IMR-90 (cell line): ENCODE results near the gene BARX1. TPM values are rescaled to one million over a fixed set of nuclear protein-coding genes. Genes with fewer than 3 reads are reported as not detected.

Experiments
- ATAC-seq: fragments of 200-7000 bp; cut with Tn5 transposase; 2 replicates; pipeline ENCODE4 v1.9.1; 2020; ENCODE audit warnings: low read depth, mild to moderate bottlenecking, moderate library complexity
- BruUV-seq: library from RNA; stranded (reverse); fragments of 400-500 nt; replicated peaks from 2 replicates; lab custom pipeline; 2021; lab: Mats Ljungman, UMichigan
- CTCF ChIA-PET: fragments of 300-600 bp; formaldehyde crosslinking; extraction: SDS; loops from one replicate; lab custom pipeline; 2021; ENCODE audit warnings: antibody characterized with exemption; lab: Yijun Ruan, JAX
- POLR2A ChIA-PET: fragments of 300-600 bp; sonication (Branson Sonifier 250); formaldehyde crosslinking; loops from one replicate; lab custom pipeline; 2022; ENCODE audit warnings: antibody characterized with exemption; ENCODE audit not compliant: unreplicated experiment; lab: Charles Lee
- DNase-seq: peaks from one replicate; pipeline ENCODE4 v3.0.0; 2013
- H2AFZ ChIP-seq: replicated peaks from 2 replicates; pipeline ENCODE3; 2013; ENCODE audit warnings: low read length, mild to moderate bottlenecking; ENCODE audit not compliant: poor library complexity
- H2AK5ac ChIP-seq: 2 replicates; pipeline ENCODE4 v1.6.1; 2013; ENCODE audit warnings: low read depth, low read length, inconsistent platforms
- H2AK9ac ChIP-seq: replicated peaks from 2 replicates; pipeline ENCODE3; 2013; ENCODE audit warnings: mild to moderate bottlenecking, low read depth, low read length, moderate library complexity; ENCODE audit not compliant: poor library complexity
- H2BK120ac ChIP-seq: 2 replicates; pipeline ENCODE4 v1.6.1; 2013; ENCODE audit warnings: low read depth, low read length, inconsistent platforms
- H2BK15ac ChIP-seq: 3 replicates; pipeline ENCODE4 v1.6.1; 2013; ENCODE audit warnings: low read depth, low read length, inconsistent platforms
- H2BK20ac ChIP-seq: 2 replicates; pipeline ENCODE4 v1.6.1; 2013; ENCODE audit warnings: low read depth, mild to moderate bottlenecking, inconsistent platforms, low read length, moderate library complexity
- H2BK5ac ChIP-seq: 2 replicates; pipeline ENCODE4 v1.6.1; 2013; ENCODE audit warnings: mild to moderate bottlenecking, low read depth, low read length, inconsistent platforms; ENCODE audit not compliant: poor library complexity, severe bottlenecking
- H3K14ac ChIP-seq: replicated peaks from 2 replicates; pipeline ENCODE4 v1.6.1; 2013; ENCODE audit warnings: low read depth, low read length, inconsistent platforms
- H3K18ac ChIP-seq: 2 replicates; pipeline ENCODE4 v1.6.1; 2013; ENCODE audit warnings: low read depth, low read length, control low read depth
- H3K23ac ChIP-seq: 2 replicates; pipeline ENCODE4 v1.6.1; 2013; ENCODE audit warnings: low read depth, low read length, inconsistent platforms
- H3K27ac ChIP-seq: 2 replicates; pipeline ENCODE4 v1.5.1; 2013; ENCODE audit warnings: mild to moderate bottlenecking, control low read depth, low read length; ENCODE audit not compliant: insufficient read depth
- H3K27me3 ChIP-seq: 2 replicates; pipeline ENCODE4 v1.6.1; 2013; ENCODE audit warnings: low read length; ENCODE audit not compliant: control insufficient read depth, insufficient read depth
- H3K36me3 ChIP-seq: 2 replicates; pipeline ENCODE4 v1.6.1; 2013; ENCODE audit warnings: low read length, mixed read lengths; ENCODE audit not compliant: control insufficient read depth, insufficient read depth
- H3K4ac ChIP-seq: 2 replicates; pipeline ENCODE4 v1.6.1; 2013; ENCODE audit warnings: low read depth, low read length, inconsistent platforms
- H3K4me1 ChIP-seq: 2 replicates; pipeline ENCODE4 v1.6.1; 2013; ENCODE audit warnings: low read length, mixed read lengths; ENCODE audit not compliant: control insufficient read depth, insufficient read depth
- H3K4me2 ChIP-seq: 2 replicates; pipeline ENCODE4 v1.6.1; 2013; ENCODE audit warnings: low read depth, mild to moderate bottlenecking, control low read depth, low read length, moderate library complexity
- H3K4me3 ChIP-seq: 2 replicates; pipeline ENCODE4 v1.5.1; 2013; ENCODE audit warnings: low read depth, mild to moderate bottlenecking, control low read depth, low read length, moderate library complexity; ENCODE audit not compliant: insufficient read depth
- H3K56ac ChIP-seq: 2 replicates; pipeline ENCODE4 v1.6.1; 2013; ENCODE audit warnings: low read length, inconsistent platforms; ENCODE audit not compliant: insufficient read depth; ENCODE audit errors: extremely low read depth
- H3K79me1 ChIP-seq, 2 experiments: 2 replicates each; pipeline ENCODE4 v1.6.1; 2013; ENCODE audit warnings: low read length in 2 of 2, inconsistent platforms in 1 of 2, low read depth in 1 of 2
- H3K9ac ChIP-seq: 2 replicates; pipeline ENCODE4 v1.6.1; 2013; ENCODE audit warnings: low read depth, low read length, control low read depth
- H3K9me1 ChIP-seq: 2 replicates; pipeline ENCODE4 v1.6.1; 2013; ENCODE audit warnings: low read length, inconsistent platforms; ENCODE audit not compliant: insufficient read depth
- H3K9me3 ChIP-seq: 2 replicates; pipeline ENCODE4 v1.6.1; 2013; ENCODE audit warnings: low read length; ENCODE audit not compliant: control insufficient read depth, insufficient read depth
- H4K20me1 ChIP-seq: 2 replicates; pipeline ENCODE4 v1.6.1; 2013; ENCODE audit warnings: low read length, inconsistent platforms; ENCODE audit not compliant: insufficient read depth
- H4K5ac ChIP-seq: 2 replicates; pipeline ENCODE4 v1.6.1; 2013; ENCODE audit warnings: mild to moderate bottlenecking, low read depth, low read length, control low read depth
- H4K8ac ChIP-seq, 2 experiments: 2 replicates each; pipeline ENCODE4 v1.6.1; 2013; ENCODE audit warnings: low read depth in 2 of 2, low read length in 2 of 2, control low read depth in 1 of 2, inconsistent platforms in 1 of 2
- H4K91ac ChIP-seq: 2 replicates; pipeline ENCODE4 v1.6.1; 2013; ENCODE audit warnings: low read depth, low read length, inconsistent platforms; ENCODE audit not compliant: insufficient read depth
- BHLHE40 ChIP-seq: fragments of 150-350 bp; IDR thresholded peaks from 2 replicates; pipeline ENCODE4 v1.6.1; 2016; ENCODE audit warnings: mild to moderate bottlenecking, low read depth, low read length
- CEBPB ChIP-seq: IDR thresholded peaks from 2 replicates; pipeline ENCODE4 v1.6.1; 2012; ENCODE audit warnings: low read depth, low read length, improper control_type of control experiment
- CHD1 ChIP-seq: IDR thresholded peaks from 2 replicates; pipeline ENCODE4 v1.6.1; 2012; ENCODE audit warnings: low read depth, low read length, improper control_type of control experiment
- FOS ChIP-seq: fragments of 150-350 bp; IDR thresholded peaks from 2 replicates; pipeline ENCODE4 v1.6.1; 2016; ENCODE audit warnings: low read depth, low read length
- MAFK ChIP-seq: IDR thresholded peaks from 2 replicates; pipeline ENCODE4 v1.6.1; 2012; ENCODE audit warnings: low read depth, low read length, improper control_type of control experiment
- MXI1 ChIP-seq: IDR thresholded peaks from 2 replicates; pipeline ENCODE4 v1.6.1; 2012; ENCODE audit warnings: low read depth, mild to moderate bottlenecking, low read length, moderate library complexity, borderline replicate concordance
- NFE2L2 ChIP-seq: fragments of 150-350 bp; IDR thresholded peaks from 2 replicates; pipeline ENCODE4 v1.6.1; 2016; ENCODE audit warnings: low read depth, mild to moderate bottlenecking, low read length
- RAD21 ChIP-seq: IDR thresholded peaks from 2 replicates; pipeline ENCODE4 v1.6.1; 2012; ENCODE audit warnings: low read length, improper control_type of control experiment
- RCOR1 ChIP-seq: IDR thresholded peaks from 2 replicates; pipeline ENCODE4 v1.6.1; 2012; ENCODE audit warnings: mild to moderate bottlenecking, low read length, improper control_type of control experiment; ENCODE audit not compliant: insufficient replicate concordance
- RFX5 ChIP-seq: IDR thresholded peaks from 2 replicates; pipeline ENCODE4 v1.8.0; 2012; ENCODE audit warnings: low read depth, mild to moderate bottlenecking, low read length, moderate library complexity
- SMC3 ChIP-seq: fragments of 150-350 bp; IDR thresholded peaks from 2 replicates; pipeline ENCODE4 v1.6.1; 2016; ENCODE audit warnings: low read depth, mild to moderate bottlenecking, antibody characterized with exemption, low read length, moderate library complexity
- USF2 ChIP-seq: fragments of 150-350 bp; IDR thresholded peaks from 2 replicates; pipeline ENCODE4 v1.6.1; 2017; ENCODE audit warnings: mild to moderate bottlenecking, antibody characterized with exemption, low read length, low read depth
- WGBS, 2 experiments: methylation state at CpG; one replicate each; pipeline versions ENCODE4 v1.1.5 to v1.1.7; 2013; ENCODE audit warnings: missing lambda C conversion rate in 2 of 2; ENCODE audit not compliant: insufficient read length in 1 of 2; ENCODE audit errors: extremely low coverage in 2 of 2; 5-methylcytosine and 5-hydroxymethylcytosine counted together
- dilution Hi-C: fragments of 300-500 bp; cut with HindIII; formaldehyde crosslinking; loops from one replicate; pipeline ENCODE4 v1.14.3; 2018; ENCODE audit warnings: low sequenced_read_pairs; ENCODE audit not compliant: unreplicated experiment
- in situ Hi-C: fragments of 300-500 bp; cut with MboI; formaldehyde crosslinking; loops from 3 replicates; pipeline ENCODE4 v1.14.3; 2019; ENCODE audit warnings: low sequenced_read_pairs, inconsistent platforms, mixed read lengths
- intact Hi-C: fragments of 100-400 bp; cut with micrococcal nuclease; formaldehyde crosslinking; loops from 2 replicates; pipeline ENCODE4 v1.10.0; 2022
- polyA plus RNA-seq, 3 experiments: library from polyadenylated mRNA; depleted of rRNA; stranded (reverse); fragments of >200 nt; gene quantifications; 2 replicates each; pipeline ENCODE4 v1.2.3, GENCODE V29; 2012; ENCODE audit warnings: low replicate concordance in 1 of 3
- total RNA-seq: library from RNA; depleted of rRNA; stranded (reverse); fragments of >200 nt; gene quantifications from 2 replicates; pipeline ENCODE4 v1.2.3, GENCODE V29; 2012
- TF ChIP-seq, protein P1 (sequence below): conservative IDR thresholded peaks from 2 replicates; pipeline ENCODE4 v1.5.1; 2012; ENCODE audit warnings: mild to moderate bottlenecking, low read depth, low read length, improper control_type of control experiment

Gene BARX1
- total and polyA plus RNA-seq, 2 of the 4 experiments (the other 2 are of a cell fraction) = not detected

GRCh38 chr9:93942161-93942560 lies 13.0 kb downstream of the BARX1 start:
- H3K14ac ChIP-seq = no peak overlapping the region
- no peak overlapping the region for H2AFZ ChIP-seq
- no TSS peak for BruUV-seq
- H3K27me3 ChIP-seq = peaks cover 55% of the 10 kb centered on the region
- no peaks in the 10 kb centered on the region for H3K36me3 ChIP-seq
- DNase-seq = no peak
- H4K20me1 ChIP-seq = no peaks in the 10 kb centered on the region
- no peak overlapping the region for H2BK20ac ChIP-seq
- no peaks in the 10 kb centered on the region for H3K4me1 ChIP-seq
- H3K18ac ChIP-seq = no peak overlapping the region
- CTCF ChIA-PET = no interaction called here
- POLR2A ChIA-PET = no interaction called here
- no peak overlapping the region for H2BK5ac ChIP-seq
- H2BK15ac ChIP-seq = no peak overlapping the region
- intact Hi-C loops (no loop called here), dilution Hi-C loops (no loop called here), in situ Hi-C loops (no loop called here)
- H4K5ac ChIP-seq = no peak overlapping the region
- H3K56ac ChIP-seq = no peak overlapping the region
- H3K9ac ChIP-seq = no peak overlapping the region
- H3K79me1 ChIP-seq = no peaks in the 10 kb centered on the region
- H4K91ac ChIP-seq = no peak overlapping the region
- H3K4me2 ChIP-seq = no peak overlapping the region
- H3K4ac ChIP-seq = no peak overlapping the region
- H2AK5ac ChIP-seq = no peak overlapping the region
- ATAC-seq = no peak
- no peak overlapping the region for H4K8ac ChIP-seq
- H2AK9ac ChIP-seq = no peak overlapping the region
- no peak overlapping the region for H3K23ac ChIP-seq
- WGBS, 2 experiments = 31% methylated on average over 3 of the region's 7 CpGs; no CpG with 5 or more reads in 1 of the 2 experiments
- H3K9me3 ChIP-seq = no peaks in the 10 kb centered on the region
- H3K4me3 ChIP-seq = no peak overlapping the region
- no peak overlapping the region for H3K27ac ChIP-seq
- no peak overlapping the region for H2BK120ac ChIP-seq
- TF ChIP-seq CHD1 (no peak), FOS (no peak), BHLHE40 (no peak), CEBPB (no peak), RFX5 (no peak), SMC3 (no peak), RCOR1 (no peak), NFE2L2 (no peak), MAFK (no peak), MXI1 (no peak), USF2 (no peak), RAD21 (no peak)
- TF ChIP-seq, protein P1, sequence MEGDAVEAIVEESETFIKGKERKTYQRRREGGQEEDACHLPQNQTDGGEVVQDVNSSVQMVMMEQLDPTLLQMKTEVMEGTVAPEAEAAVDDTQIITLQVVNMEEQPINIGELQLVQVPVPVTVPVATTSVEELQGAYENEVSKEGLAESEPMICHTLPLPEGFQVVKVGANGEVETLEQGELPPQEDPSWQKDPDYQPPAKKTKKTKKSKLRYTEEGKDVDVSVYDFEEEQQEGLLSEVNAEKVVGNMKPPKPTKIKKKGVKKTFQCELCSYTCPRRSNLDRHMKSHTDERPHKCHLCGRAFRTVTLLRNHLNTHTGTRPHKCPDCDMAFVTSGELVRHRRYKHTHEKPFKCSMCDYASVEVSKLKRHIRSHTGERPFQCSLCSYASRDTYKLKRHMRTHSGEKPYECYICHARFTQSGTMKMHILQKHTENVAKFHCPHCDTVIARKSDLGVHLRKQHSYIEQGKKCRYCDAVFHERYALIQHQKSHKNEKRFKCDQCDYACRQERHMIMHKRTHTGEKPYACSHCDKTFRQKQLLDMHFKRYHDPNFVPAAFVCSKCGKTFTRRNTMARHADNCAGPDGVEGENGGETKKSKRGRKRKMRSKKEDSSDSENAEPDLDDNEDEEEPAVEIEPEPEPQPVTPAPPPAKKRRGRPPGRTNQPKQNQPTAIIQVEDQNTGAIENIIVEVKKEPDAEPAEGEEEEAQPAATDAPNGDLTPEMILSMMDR = no peak
- H3K9me1 ChIP-seq = no peaks in the 10 kb centered on the region
